Jurkat, Clone E6-1 (cell line): ENCODE results near the gene FRMD5.
A peak's percentile ranks its signal among the peaks of the same experiment; 100 is the strongest.

ENCODE experiments used
- DNase-seq: peaks from one replicate; pipeline ENCODE4 v3.0.0-alpha.2; 2011; ENCODE audit warnings: low read depth, low spot score
- H3K4me3 ChIP-seq: 2 replicates; pipeline ENCODE4 v1.5.1; 2011; ENCODE audit warnings: mild to moderate bottlenecking, low read length, control low read depth, moderate library complexity

FRMD5 gene

DNA sequence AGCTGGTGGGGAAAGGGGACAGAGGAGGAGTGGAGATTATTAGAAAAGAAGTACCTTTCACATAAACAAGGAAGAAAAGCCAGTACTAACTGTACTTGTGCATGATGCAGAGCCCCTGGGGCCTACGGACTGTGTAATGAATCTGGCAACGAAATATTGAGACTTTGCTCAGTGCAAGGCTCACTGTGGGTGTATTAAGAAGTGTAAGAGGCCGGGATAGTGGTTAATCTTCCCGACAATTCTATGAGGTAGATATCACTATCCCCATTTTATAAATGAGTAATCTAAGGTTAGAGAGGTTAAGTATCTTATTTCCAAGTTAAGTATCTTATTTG is 278.8 kb downstream of the FRMD5 start:
- H3K4me3 ChIP-seq = no peak overlapping the region
- no peak for DNase-seq

DNA sequence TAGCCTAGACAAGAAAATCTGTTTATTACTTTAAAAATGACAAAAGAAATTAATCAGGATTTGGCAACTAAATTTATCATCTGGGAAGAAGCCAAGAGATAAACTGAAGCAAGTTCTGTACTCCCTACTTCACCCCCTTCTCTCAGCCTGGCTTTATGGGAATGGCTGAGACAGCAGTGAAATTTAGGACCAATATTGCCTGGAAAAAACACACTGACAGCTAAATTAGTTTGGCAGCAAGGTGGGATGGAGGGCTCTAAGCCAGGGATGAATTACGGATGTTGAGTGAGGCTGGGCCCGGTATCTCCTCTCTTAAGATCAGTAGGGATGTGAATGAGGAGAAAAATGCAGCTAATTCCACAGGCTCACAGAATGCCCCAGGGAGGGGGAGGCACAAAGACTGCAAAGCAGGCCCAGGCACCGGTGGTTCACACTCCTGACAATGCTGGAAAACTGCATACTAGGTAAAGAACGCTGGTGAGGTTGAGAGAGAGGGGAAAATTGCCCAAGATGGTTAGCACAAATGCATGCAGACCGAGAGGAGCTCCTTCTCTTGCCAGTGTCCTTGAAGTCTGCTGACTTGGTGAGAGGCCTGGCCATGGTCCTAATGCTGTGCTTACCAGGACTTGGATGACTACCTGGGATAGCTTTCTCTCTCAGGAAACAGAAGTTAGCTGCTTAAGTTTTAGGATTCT is 279.3 kb downstream of the FRMD5 start:
- H3K4me3 ChIP-seq = no peak overlapping the region
- no peak for DNase-seq

DNA sequence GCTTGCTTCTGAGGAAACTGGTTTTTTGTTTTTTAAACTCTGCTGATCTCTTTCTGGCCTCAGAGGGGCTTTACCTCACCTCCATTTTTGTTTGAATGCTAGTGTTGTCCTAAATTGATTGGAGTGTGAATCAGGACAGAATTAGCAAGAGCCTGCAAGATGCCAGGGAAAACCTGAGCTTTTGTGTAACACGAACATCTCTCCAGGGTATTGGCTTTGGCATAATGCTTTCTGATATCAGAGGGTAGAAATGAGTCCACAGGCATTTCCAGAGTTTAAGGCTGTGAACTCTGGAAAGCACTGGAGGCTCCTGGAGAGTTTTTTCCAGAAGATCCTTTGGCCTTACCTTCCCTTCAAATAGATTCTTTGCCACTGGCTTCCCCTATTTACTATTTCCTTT is 281.1 kb downstream of the FRMD5 start:
- H3K4me3 ChIP-seq = no peak overlapping the region
- DNase-seq = no peak

DNA sequence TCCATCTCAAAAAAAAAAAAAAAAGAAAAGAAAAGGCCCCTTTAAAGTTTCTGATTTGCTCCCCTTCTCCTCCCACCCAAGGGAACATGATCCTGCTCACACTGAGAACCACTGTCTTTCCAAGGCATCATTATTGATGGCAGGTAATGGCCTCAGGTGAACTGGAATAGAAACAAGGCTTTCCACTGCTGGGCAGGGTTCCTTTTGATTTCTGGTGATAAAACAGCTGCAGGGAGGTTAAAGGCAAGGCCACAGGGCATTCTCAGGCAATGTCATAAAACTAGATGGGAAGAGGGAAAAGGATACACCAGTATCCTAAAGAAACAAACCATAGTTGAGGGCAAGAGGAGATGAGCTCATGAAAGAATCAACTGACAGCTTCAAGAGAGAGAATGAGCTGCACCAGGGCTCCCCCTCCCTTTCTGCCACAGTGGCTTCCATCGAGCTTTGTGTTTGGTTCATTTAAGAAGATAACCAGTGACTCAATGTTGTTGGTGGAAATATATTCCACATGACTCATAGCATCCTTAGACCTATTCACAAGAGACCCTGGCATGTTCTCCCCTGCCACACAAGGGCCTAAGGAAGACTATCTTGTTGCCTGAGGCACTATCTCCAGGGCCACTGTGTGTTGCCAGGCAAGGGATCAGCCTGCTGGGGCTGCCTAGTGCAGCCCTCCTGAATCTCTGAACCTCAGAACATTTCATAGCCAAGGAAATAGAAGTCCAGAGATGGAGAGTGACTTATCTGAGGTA is 281.9 kb downstream of the FRMD5 start:
- DNase-seq = no peak
- no peak overlapping the region for H3K4me3 ChIP-seq

DNA sequence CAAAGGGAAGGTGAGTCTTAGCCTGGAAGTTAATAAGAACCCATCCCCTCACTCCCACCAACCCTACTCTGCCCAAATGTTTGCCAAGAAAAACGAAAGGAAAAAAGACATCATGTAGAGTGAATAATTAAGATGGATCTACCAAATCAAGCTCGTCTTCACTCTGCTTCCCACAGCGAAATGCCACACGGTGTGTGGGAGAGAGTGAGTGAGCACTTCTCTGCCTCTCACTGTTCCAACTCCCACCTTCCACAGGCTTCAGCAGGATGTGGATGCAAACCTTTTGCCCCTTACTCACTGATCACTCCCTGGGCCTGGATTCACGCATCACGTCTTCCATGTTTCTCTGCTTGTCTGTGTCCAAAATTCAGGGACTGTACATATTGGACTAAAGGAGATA is 282.9 kb downstream of the FRMD5 start:
- H3K4me3 ChIP-seq = no peak overlapping the region
- no peak for DNase-seq

DNA sequence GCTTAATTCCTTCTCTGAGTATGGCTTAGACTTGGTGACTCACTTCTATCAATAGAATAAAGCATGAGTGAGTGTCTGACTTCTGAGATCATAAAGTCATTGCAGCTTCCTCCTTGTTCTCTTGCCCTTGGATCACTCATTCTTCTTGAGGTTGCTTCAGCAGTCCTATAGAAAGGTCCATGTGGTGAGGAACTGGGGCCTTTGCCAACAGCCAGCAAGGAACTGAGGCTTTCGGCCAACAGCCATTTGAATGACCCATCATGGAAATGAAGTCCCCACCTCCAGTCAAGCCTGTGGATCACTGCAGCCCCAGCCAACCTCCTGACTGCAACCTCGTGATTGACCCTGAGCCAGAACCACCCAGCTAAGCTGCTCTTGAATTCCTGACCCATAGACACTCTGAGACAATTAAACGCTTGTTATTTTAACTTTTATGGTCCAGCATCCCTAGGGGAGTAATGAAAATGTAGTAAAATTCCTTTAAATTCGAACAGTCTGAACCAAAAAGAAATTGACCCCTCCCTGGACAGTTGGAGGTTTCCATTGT is 283.8 kb downstream of the FRMD5 start:
- H3K4me3 ChIP-seq = no peak overlapping the region
- no peak for DNase-seq

DNA sequence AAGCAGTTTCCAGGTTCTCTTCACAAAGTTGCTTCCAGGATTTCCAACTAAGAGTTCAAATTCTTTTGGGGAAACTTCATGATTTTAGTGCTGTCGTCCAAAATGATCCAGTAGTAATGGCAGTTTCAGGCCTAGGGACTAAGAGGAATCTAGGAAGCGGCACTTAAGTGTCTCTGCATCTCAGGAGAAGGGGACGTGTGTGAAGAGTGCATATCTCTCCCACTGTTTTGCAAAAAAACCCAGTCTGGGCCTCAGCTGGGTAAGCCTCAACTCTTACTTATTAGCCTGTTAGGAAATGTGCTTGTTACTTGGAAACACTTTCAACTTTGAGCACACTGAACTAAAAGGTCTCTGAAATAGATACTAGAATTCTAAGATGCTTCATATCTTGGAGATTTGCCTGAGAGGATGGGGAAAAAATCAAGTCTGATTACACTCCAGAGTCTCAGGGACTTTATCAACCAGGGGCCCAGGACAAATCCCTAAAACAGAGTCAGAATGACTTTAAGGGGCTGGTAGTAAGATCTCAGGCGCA is 286.5 kb downstream of the FRMD5 start:
- no peak overlapping the region for H3K4me3 ChIP-seq
- no peak for DNase-seq

DNA sequence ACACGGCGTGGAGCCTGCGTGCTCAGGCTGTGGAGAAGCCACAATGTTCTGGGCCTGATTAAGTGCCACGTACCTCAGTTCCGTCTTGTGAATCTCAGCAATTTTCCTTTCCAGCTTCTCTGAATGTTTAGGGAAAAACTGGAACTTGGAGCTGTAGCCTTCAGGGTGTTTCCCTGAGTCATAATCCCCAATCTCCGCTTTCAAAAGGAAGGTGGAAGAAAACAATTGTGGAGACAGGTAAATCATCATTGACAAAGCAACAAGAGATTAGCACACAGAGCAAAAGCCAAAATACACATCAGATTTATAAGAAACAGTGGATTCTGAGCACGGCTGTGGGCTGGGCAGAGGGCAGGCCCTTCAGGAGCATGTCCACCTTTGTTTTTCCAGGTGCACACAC is 289.3 kb downstream of the FRMD5 start:
- DNase-seq = no peak
- no peak overlapping the region for H3K4me3 ChIP-seq

DNA sequence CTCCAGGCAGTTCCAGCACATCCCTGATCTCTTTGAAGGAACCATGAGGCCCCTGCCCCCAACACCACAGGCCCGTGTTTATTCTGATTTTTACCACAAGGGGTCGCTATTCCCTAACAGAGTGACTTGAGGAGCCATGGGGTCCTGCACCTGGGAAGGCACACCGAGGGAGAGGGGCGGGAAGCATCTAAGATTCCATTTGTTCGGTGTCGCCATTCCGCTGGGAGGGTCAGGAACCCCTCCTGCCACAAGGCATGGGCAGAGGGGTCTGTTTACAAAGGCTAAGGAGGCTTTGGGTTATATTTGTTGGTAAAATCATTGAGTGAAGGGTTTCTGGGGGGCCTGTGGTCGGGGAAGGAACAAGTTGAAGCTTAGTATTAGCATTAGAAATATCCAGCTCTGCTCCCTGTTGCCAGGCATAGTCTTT is 291.2 kb downstream of the FRMD5 start:
- peak; percentile 45 for DNase-seq

DNA sequence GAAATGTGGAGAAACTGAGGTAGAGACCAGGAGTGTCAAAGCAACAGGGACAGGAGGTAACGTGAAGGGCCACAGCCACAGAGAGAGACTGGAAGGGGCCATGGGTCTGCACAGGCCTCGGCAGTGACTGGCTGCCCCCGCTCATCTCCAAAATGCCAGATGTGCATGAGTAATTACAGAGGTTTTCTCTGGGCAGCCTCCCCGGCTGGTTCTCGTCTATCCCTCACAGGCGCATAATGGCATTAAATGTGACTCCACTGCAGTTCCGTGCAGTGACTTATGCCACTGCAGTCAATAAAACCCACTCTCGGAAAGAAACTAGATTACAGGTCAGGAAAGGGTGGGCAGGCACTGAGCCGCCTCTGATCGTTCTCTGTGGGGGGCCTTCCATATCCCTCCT is 293.6 kb downstream of the FRMD5 start:
- DNase-seq = no peak
- no peak overlapping the region for H3K4me3 ChIP-seq

More for the DNA sequence above, 291.2 kb downstream of the FRMD5 start:
- H3K4me3 ChIP-seq = no peak overlapping the region

DNA sequence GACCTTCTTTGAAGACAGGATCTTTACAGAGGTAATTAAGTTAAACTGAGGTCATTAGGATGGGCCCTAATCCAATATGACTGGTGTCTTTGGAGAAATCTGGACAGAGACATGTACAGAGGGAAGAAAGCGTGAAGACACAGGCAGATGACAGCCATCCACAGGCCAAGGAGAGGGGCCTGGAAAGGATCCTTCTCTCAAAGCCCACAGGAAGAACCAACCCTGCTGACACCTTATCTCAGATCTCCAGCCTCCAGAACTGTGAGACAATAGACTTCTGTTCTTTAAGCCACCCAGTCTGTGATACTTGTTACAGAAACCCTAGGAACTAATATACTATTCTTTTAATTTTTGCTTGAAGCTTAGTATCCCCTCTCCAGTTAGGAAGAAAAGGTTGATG is 294.1 kb downstream of the FRMD5 start:
- no peak overlapping the region for H3K4me3 ChIP-seq

DNA sequence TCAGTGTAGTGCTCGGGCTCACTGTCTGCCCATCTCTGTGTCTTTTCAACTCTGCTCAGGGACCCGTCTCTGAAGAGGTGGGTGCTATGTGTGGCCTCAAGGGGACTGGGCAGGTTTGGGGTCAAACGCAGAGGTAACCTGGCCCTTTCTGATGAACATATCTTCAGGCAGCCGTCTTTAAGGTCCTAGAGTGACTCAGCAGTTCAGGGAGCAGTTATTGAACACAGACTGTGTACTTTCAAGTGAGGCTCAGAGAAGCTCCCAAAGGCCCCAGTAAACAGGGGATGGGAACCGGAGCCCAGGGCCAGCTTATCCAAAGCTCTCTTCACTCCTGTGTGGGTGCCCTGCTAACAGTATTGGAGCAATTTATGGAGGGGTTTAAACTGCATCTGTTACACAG is 295.1 kb downstream of the FRMD5 start:
- DNase-seq = no peak
- H3K4me3 ChIP-seq = no peak overlapping the region

More for the DNA sequence above, 294.1 kb downstream of the FRMD5 start:
- no peak for DNase-seq

DNA sequence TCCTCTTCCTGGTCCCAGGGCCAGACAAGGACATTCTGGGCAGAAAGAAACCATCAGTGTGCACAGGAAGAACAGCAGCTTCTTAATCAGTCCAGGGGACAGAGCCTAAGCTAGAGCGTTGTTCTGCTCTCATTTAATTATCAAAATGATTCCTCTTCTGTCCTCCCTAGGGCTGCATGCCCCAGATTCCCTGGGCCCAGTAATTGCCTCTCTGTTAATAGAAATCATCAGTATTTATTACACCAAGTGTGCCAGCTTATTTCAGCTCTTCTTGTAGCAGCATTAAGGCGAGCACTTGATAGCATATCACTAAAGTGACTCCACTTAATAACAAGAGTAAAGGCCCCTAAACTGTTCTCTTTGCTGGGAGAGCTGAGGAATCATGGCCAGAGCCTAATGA is 296.2 kb downstream of the FRMD5 start:
- H3K4me3 ChIP-seq = no peak overlapping the region
- no peak for DNase-seq

DNA sequence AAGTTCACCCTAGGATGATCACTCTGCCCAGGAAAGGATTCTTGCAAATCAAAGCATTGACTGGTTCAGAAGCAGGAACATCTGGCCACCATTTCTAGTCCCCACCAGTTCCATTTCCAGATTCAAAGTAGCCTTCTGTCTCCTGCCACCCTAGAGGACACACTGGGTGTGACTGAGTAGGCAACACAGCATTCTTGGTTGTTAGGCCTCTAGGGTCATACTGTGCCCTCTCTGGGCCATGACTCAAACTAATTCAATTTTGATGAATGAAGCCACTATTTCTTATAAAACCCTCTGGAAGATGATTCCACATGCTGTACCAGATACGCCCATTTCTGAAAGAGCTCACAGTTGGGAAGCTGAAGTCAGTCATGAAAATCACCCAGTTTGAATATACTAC is 298.5 kb downstream of the FRMD5 start:
- H3K4me3 ChIP-seq = no peak overlapping the region
- DNase-seq = no peak

DNA sequence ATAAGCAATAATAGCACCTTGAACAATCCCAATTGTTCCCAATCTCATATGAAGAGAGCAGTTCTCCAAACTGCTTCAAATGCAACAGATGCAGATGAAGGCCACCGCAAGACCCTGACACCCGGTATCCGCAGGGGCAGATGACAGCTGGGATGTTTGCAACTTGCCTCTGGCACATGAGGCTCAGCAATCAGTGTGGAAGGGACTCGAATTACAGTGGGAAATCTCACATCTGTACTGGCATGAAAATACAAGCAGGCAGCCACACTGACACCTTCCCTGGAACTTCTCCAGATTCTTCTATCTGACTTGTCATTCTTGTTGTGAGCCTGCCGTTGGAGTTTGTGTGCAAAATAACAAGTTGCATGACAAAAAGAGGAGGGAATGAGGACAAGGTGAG is 299.5 kb downstream of the FRMD5 start:
- no peak overlapping the region for H3K4me3 ChIP-seq
- no peak for DNase-seq

DNA sequence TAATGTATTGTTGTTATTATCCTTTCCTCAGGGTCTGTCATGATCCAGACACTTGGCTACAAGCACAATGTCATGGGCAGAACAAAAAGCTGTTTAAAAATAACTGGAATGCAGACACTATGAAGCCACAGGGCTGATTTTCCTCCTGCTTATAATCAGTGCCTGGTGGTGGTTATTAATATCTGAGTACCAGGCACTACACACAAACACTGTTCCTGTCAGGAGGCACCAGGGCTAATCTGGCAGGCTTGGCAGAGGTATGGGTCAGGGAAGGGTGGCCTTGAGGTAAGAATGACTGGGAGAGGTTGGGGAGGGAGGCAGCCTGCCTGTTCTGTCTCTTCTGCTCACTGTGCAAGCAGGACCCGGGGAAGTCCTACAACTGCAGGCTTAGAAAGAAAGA is 301.1 kb downstream of the FRMD5 start:
- no peak for DNase-seq
- no peak overlapping the region for H3K4me3 ChIP-seq

DNA sequence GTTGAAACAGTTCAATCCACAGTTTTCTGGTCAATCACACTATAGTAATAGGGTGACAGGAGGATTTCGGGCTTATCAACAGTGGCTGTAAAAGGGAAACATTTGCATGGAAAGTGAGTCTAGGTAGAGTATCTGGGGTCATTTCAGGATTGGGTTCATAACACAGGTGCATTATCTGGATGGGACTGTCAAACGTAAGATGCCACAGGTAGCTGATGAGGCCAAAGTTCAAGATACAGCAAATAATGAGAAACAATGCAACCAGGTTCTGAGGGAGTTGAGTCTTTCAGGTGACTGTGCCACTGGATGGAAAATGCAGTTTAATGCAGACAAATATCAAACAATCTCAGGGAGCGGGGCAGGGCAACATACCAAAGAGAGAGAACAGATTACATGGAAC is 306.0 kb downstream of the FRMD5 start:
- H3K4me3 ChIP-seq = no peak overlapping the region
- no peak for DNase-seq

DNA sequence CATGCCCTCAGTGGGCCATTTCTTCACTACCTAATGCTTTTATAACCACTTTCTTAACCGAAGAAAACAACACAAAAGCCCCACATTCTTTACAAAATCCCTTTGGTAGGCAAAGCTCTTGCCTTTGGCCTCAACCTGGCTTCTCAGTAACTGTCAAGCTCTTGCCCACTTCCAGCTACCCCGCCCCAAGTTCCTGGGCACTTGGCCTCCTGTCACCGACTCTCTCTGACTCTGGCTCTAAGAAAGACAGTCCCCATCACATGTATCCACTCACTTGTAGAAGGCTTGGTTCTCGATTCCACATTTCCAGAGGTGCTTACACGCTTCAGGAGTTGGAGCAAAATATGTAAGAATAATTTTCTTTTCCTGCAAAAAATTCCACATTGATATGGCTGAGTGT is 307.2 kb downstream of the FRMD5 start:
- H3K4me3 ChIP-seq = no peak overlapping the region
- DNase-seq = no peak

DNA sequence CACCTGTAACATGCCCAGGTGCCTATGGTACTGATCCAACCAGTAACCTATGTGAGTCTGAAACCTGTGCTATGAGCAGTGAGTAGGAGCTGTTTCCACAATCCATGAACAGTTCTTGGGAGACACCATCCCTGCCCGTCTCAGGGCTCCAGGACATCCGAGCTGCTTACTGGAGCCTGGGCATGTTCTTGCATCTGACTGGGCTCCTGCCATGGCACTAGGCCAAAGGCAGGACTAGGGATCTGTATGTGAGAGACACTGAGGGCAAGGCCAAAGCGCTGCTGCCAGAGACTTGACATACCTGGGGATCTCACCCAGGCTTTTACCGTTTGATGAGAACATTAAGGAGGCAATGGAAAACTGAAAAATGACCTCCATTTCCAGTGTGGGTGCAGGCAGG is 308.5 kb downstream of the FRMD5 start:
- H3K4me3 ChIP-seq = no peak overlapping the region
- no peak for DNase-seq

DNA sequence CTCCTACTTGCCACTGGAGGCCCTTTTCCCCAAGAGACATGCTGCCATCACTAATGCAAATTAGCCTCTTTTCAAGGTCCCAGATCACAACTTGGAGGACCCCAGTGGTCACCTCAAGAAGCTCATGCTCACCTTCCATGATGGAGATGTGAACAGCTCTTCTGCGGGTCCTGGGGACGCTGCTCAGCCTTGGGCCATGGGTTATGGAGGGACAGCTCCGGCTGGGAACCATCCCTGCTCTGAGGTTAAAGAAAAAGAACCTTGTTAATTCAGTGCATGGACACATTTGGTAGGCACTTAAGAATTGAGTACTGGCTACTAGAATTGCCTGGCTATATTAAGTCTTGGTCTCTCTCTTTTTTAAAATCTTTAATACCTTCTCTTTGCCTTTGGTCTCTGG is 311.5 kb downstream of the FRMD5 start:
- no peak for DNase-seq
- H3K4me3 ChIP-seq = no peak overlapping the region

DNA sequence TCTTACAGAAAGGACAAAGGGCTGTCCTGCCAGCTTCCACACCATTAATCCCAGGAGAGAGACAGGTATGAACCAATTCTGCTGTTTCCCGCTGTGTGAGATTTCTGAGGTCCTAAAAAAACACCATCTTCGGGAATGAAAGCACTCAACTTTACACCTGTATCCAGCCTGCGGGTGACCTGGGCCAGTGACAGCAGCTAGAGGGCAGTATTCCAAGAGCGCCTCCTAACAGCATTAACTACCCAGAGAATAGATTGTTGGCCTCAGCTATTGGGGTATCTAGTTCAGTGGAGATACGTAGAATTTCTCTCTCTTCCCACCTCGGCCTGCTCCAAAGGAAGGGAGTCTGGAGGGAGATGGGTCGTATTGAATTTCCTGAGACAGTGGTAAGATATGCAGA is 313.1 kb downstream of the FRMD5 start:
- no peak for DNase-seq
- no peak overlapping the region for H3K4me3 ChIP-seq
